ENCODE results near the gene ZNF17. TPM values are rescaled to one million over a fixed set of nuclear protein-coding genes. Genes with fewer than 3 reads are reported as not detected.

Gene ZNF17
- total and polyA plus RNA-seq, 8 donors, result 8.9 to 17.6 (median 14.6) TPM

DNA sequence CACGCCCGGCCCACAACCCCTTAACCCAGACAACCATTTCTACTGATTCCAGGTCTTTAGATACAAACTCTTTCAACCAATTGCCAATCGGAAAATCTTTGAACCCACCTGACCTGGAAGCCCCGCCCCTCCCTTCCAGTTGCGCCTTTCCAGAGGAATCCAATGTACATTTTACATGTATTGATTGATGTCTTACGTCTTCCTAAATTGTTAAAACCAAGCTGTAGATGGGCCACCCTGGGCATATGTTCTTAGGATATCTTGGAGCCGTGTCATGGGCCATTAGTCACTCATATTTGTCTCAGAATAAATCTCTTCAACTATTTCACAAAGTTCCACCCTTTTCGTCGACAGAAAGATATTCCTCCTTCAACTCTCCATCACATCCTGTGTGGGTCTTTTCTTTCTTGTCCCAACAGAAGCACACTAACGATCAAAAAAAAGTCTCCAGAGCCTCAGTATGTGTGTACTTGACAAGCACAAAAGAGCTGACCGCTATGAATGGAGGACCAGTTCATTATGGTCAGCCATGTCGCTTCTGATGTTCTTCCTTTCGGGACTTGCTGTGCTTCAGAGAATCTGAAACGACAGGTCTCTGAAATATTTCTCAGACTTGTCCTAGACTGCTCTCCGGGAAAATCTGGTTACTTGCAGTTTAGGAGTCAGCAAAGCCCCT is 23.6 kb downstream of the ZNF17 start:
- TF ChIP-seq, protein P1, sequence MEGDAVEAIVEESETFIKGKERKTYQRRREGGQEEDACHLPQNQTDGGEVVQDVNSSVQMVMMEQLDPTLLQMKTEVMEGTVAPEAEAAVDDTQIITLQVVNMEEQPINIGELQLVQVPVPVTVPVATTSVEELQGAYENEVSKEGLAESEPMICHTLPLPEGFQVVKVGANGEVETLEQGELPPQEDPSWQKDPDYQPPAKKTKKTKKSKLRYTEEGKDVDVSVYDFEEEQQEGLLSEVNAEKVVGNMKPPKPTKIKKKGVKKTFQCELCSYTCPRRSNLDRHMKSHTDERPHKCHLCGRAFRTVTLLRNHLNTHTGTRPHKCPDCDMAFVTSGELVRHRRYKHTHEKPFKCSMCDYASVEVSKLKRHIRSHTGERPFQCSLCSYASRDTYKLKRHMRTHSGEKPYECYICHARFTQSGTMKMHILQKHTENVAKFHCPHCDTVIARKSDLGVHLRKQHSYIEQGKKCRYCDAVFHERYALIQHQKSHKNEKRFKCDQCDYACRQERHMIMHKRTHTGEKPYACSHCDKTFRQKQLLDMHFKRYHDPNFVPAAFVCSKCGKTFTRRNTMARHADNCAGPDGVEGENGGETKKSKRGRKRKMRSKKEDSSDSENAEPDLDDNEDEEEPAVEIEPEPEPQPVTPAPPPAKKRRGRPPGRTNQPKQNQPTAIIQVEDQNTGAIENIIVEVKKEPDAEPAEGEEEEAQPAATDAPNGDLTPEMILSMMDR (IDR thresholded peaks at IDR 0.05), result no peak
- H3K4me1 ChIP-seq, result peaks cover 9 to 21% of the 10 kb centered on the region in 2 donors
- ATAC-seq (peak; percentile 2), DNase-seq (no peak)
- H3K27ac ChIP-seq, result peak overlapping the region; percentile 45 to 61
- no peaks in the 10 kb centered on the region for H3K27me3 ChIP-seq
- H3K36me3 ChIP-seq, result peaks cover 0 to 15% of the 10 kb centered on the region in 2 donors
- intact Hi-C loops (cut with DNase I), result no loop called here
- H3K4me3 ChIP-seq, result peak overlapping the region; percentile 92 to 93
- H3K9me3 ChIP-seq, result no peaks in the 10 kb centered on the region

DNA sequence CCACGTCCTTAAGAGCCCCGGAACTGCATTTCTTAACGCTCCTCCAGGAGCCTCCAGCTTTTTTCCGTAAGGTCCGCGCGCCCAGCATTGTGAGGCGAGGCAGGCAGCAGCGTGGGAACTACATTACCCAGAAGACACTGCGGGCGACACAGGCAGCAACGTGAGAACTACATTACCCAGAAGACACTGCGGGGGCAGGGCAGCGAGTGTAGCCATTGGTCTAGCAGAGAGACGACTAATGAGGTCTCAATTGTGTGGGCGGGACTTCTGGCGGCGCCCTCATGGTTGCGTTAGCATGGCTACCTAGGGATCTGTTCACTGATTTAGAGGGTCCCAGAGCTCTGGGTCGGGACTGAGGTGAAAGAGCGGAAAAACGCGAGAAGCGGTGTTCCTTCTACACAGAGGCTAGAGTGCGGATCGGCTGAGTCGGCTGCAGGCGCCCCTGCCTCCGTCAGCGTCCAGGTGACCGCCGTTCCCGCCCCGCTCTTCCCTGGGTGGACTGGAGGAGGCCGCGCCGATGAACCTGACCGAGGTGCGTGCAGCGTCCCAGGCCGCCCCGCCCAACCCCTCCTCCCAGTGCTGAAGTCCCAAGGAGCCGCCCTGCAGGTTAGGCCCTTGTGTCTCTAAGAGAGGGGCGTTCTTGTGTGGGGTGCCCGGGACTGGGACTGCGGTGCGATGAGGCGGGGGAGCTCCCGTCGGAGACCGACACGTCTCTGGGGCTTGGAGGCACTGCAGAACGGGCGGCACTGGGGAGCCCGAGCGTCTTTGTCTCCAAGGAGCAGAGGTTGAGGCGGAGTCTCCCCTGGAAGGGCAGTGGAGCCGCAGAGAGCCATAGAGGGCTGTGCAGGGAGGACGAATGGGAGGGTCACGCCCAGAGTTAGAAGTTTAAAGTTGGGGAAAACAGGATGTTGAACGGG is 24.4 kb downstream of the ZNF17 start, which contains the start of gene ZNF749:
TSS of gene ZNF749 (plus strand) at position 264 of the 917 bp plus-strand sequence. CDS start at position 518, 254 bp downstream.
- DNase-seq (peak; percentile 93 to 98 (median 98)), ATAC-seq (peak; percentile 100)
- peaks cover 0 to 15% of the 10 kb centered on the region in 2 donors for H3K36me3 ChIP-seq
- H3K27ac ChIP-seq, result peak within 1 kb of the TSS; percentile 45 to 61
- peaks cover 0 to 4% of the 10 kb centered on the region in 2 donors for H3K9me3 ChIP-seq
- H3K27me3 ChIP-seq, result no peaks in the 10 kb centered on the region
- TF ChIP-seq, protein P1 (IDR thresholded peaks at IDR 0.05), result no peak
- peak within 1 kb of the TSS; percentile 92 to 93 for H3K4me3 ChIP-seq
- intact Hi-C loops (cut with DNase I), result no loop called here
- peaks cover 9 to 21% of the 10 kb centered on the region in 2 donors for H3K4me1 ChIP-seq

DNA sequence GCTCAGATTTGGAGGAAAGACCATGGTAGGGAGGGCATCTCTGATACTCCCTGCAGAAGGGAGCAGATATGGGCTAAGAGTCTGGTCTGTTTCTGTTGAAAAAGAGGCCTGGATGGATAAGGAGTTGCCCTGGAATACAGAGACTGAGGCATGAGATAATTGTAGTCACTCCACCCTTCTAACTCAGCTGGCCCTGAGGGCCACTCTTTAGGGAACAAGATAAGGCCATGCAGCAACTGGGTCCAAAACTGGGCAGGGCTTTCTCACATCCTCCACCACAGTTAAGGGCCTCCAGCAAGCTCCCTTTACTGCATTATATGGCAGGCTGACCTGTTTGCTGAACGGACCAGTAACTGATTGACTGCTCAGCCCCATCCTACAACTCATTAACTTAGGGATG is 25.5 kb downstream of the ZNF17 start:
- DNase-seq, result no peak
- intact Hi-C loops (cut with DNase I), result no loop called here
- Histone ChIP-seq H3K27ac (no peak overlapping the region), H3K27me3 (no peaks in the 10 kb centered on the region), H3K36me3 (peaks cover 0 to 15% of the 10 kb centered on the region in 2 donors), H3K9me3 (peaks cover 0 to 15% of the 10 kb centered on the region in 2 donors), H3K4me1 (peaks cover 9 to 21% of the 10 kb centered on the region in 2 donors), H3K4me3 (peak overlapping the region in 1 of 2 donors; percentile 93)
- no peak for ATAC-seq
- TF ChIP-seq, protein P1 (IDR thresholded peaks at IDR 0.05), result no peak

DNA sequence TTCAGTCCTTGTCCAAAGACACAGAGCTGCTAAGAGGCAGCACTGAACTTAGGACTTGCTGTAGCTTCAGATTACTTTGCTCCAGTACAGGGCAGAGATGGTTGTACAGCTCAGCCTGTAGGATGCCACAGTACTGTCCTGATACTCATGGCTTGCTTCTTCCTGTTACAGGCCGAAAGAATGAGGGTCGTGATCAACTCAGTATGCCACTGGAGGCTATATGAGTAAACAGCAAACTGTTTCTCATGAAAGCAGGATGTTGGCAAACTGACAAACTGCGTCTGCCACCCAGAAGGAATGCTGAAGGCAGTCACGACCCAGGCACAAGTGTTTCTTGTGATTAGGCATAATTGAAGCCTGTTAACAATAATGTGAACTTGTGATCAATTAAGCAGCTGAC is 27.0 kb downstream of the ZNF17 start:
- no peak overlapping the region for H3K4me3 ChIP-seq
- TF ChIP-seq, protein P1 (IDR thresholded peaks at IDR 0.05), result no peak
- peaks cover 9 to 21% of the 10 kb centered on the region in 2 donors for H3K4me1 ChIP-seq
- peaks cover 0 to 29% of the 10 kb centered on the region in 2 donors for H3K9me3 ChIP-seq
- no peak overlapping the region for H3K27ac ChIP-seq
- no peak for ATAC-seq
- peaks cover 0 to 28% of the 10 kb centered on the region in 2 donors for H3K36me3 ChIP-seq
- no peak for DNase-seq
- H3K27me3 ChIP-seq, result no peaks in the 10 kb centered on the region
- intact Hi-C loops (cut with DNase I), result no loop called here

DNA sequence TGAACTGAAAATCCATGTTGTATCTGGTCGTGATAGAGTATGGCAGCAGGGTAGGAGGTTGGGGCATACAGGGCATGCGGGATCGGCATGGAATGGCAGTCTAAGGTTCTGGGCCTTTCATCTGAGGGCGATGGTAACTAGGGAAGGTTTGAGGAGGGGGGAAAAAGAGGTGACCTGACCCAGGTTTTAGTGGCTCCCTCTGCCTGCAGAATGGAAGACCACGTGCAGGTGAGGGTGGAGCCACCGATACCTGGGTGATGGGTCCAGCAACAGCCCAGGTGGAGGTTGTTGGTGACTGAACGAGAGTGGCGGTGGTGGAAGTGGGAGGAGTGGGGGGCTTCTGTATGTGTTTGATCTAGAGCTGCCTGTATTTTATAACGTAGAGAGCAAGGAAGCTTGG is 28.0 kb downstream of the ZNF17 start:
- no peak for DNase-seq
- ATAC-seq, result no peak
- intact Hi-C loops (cut with DNase I), result no loop called here
- Histone ChIP-seq H3K9me3 (peaks cover 0 to 39% of the 10 kb centered on the region in 2 donors), H3K27ac (no peak overlapping the region), H3K27me3 (no peaks in the 10 kb centered on the region), H3K4me1 (peaks cover 9 to 21% of the 10 kb centered on the region in 2 donors), H3K4me3 (no peak overlapping the region), H3K36me3 (peaks cover 0 to 38% of the 10 kb centered on the region in 2 donors)
- TF ChIP-seq, protein P1 (IDR thresholded peaks at IDR 0.05), result no peak

Measured in left lung (tissue), 10 donors.